ENCODE results near the gene CIRBP. TPM values are rescaled to one million over a fixed set of nuclear protein-coding genes. Genes with fewer than 3 reads are reported as not detected.

Gene CIRBP
- polyA plus RNA-seq, 3 donors, result 778 to 993 (median 799) TPM

DNA sequence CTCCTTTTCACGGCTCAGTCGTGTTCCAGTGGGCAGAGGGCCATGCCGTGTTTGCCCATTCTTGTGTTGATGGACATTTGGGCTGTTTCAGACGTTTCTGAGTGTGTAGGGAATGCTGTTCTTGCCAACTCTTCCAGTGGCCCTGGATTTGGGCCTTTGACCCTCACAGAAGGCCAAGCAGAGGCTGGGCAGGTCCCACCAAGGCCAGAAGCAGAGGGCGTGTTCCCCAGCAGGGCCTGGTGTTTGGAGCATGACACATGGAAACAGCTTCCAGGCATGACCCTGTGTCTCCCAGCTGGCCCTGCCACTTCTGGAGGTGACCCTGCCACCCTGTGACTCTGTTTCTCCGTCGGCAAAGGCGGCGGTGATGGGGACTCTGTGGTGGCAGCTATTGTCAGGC is 52.4 kb downstream of the CIRBP start:
- DNase-seq, result no peak

DNA sequence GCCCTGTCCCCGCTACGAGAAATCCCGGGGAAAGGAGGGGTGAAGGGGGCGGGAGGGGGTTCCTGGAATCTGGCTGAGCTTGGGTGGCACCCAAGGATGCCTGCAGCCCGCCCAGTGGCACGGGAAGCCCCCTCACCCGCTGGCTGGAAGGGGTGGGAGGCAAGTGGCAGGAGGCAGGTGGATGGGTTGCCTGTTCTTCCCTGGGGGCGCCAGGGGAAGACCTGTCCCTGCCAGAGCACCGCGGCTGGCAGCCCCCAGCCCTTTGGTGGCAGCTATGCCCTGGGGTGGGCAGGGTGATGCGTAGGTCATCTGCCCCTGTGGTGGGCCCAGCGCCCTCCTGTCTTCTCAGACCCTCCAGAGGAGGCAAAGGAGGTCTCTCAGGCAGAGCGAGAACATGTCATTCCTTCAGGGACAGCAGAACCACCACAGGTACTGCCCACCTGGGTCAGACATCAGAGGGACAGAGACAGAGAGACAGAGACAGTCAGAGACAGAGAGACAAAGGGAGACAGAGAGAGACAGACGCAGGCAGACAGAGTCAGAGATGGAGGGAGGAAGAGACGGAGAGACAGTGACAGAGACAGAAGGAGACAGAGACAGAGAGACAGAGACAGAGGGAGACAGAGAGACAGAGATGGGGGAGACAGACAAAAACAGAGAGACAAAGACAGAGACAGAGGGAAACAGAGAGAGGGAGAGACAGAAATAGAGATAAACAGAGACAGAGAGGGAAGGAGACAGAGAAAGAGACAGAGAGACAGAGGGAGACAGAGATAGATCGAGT is 53.3 kb downstream of the CIRBP start:
- DNase-seq, result no peak

DNA sequence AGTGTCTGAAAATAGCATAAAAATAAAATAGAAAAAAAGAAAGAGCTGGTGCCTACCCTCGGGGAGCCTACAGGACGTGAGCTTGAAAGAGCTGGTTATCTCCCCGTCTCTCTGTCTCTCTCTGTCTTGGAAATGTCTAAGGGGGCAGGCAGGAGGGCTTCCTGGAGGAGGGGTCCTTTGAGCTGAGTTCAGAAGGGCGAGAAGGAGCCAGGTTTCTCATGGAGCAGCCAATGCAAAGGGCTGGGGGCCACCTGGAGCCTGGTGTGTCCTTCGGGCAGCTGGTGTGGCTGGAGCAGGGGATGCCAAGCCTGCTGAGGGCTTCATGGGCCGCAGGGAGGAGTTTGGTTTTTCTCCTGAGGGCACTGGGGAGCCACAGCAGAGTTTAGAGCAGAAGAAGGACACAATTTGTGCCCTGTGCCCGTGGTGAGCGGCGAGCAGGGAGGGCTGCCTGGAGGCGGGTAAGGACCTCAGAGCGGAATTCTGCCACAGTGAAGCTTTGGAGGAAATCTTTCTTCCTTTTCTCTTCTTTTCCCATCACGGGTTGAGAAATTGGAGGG is 55.2 kb downstream of the CIRBP start:
- no peak for DNase-seq

Other genes with a start within 250 kb of the CIRBP start
- gene TMEM259, start 248.2 kb upstream of the CIRBP start, polyA plus RNA-seq (ENCODE audit: insufficient read length in 3 of 3), result 100 to 1,000 TPM; 126 to 135 (median 134) TPM
- not detected for gene RNU6-2, start 247.8 kb upstream of the CIRBP start, polyA plus RNA-seq (ENCODE audit: insufficient read length in 3 of 3)
- 100 to 1,000 TPM; 171 to 183 (median 174) TPM for gene CNN2, start 242.7 kb upstream of the CIRBP start, polyA plus RNA-seq (ENCODE audit: insufficient read length in 3 of 3)
- 10 to 100 TPM in 1 of 3 donors, 1 to 10 TPM in 2; 8.9 to 11.6 (median 9.6) TPM for gene ABCA7, start 229.2 kb upstream of the CIRBP start, polyA plus RNA-seq (ENCODE audit: insufficient read length in 3 of 3)
- 10 to 100 TPM in 2 of 3 donors, 1 to 10 TPM in 1; 10.0 to 14.9 (median 14.8) TPM for gene ARHGAP45, start 202.2 kb upstream of the CIRBP start, polyA plus RNA-seq (ENCODE audit: insufficient read length in 3 of 3)
- gene POLR2E, start 174.0 kb upstream of the CIRBP start, polyA plus RNA-seq (ENCODE audit: insufficient read length in 3 of 3), result 100 to 1,000 TPM; 162 to 168 (median 165) TPM
- gene GPX4, start 165.3 kb upstream of the CIRBP start, polyA plus RNA-seq (ENCODE audit: insufficient read length in 3 of 3), result 100 to 1,000 TPM; 246 to 301 (median 294) TPM
- 10 to 100 TPM; 18.1 to 22.1 (median 20.2) TPM for gene SBNO2, start 95.1 kb upstream of the CIRBP start, polyA plus RNA-seq (ENCODE audit: insufficient read length in 3 of 3)
- 10 to 100 TPM; 57.3 to 65.3 (median 60.8) TPM for gene STK11, start 63.6 kb upstream of the CIRBP start, polyA plus RNA-seq (ENCODE audit: insufficient read length in 3 of 3)
- 1 to 10 TPM; 2.0 to 3.2 (median 2.7) TPM for gene CBARP, start 31.3 kb upstream of the CIRBP start, polyA plus RNA-seq (ENCODE audit: insufficient read length in 3 of 3)
- gene ATP5F1D, start 27.6 kb upstream of the CIRBP start, polyA plus RNA-seq (ENCODE audit: insufficient read length in 3 of 3), result 100 to 1,000 TPM; 119 to 152 (median 149) TPM
- 10 to 100 TPM; 66.2 to 74.7 (median 68.1) TPM for gene MIDN, start 20.7 kb upstream of the CIRBP start, polyA plus RNA-seq (ENCODE audit: insufficient read length in 3 of 3)
- 10 to 100 TPM; 25.3 to 28.7 (median 28.5) TPM for gene FAM174C, start 6.2 kb downstream of the CIRBP start, polyA plus RNA-seq (ENCODE audit: insufficient read length in 3 of 3)
- 1 to 10 TPM; 2.2 to 4.4 (median 3.8) TPM for gene EFNA2, start 16.5 kb downstream of the CIRBP start, polyA plus RNA-seq (ENCODE audit: insufficient read length in 3 of 3)
- gene NDUFS7, start 114.6 kb downstream of the CIRBP start, polyA plus RNA-seq (ENCODE audit: insufficient read length in 3 of 3), result 10 to 100 TPM; 76.0 to 98.5 (median 94.2) TPM
- 10 to 100 TPM; 31.5 to 42.9 (median 42.9) TPM for gene GAMT, start 132.2 kb downstream of the CIRBP start, polyA plus RNA-seq (ENCODE audit: insufficient read length in 3 of 3)
- gene DAZAP1, start 138.3 kb downstream of the CIRBP start, polyA plus RNA-seq (ENCODE audit: insufficient read length in 3 of 3), result 10 to 100 TPM; 85.2 to 99.4 (median 98.2) TPM
- gene RPS15, start 169.1 kb downstream of the CIRBP start, polyA plus RNA-seq (ENCODE audit: insufficient read length in 3 of 3), result 100 to 1,000 TPM; 716 to 925 (median 791) TPM
- 1 to 10 TPM; 1.3 to 1.9 (median 1.7) TPM for gene APC2, start 180.8 kb downstream of the CIRBP start, polyA plus RNA-seq (ENCODE audit: insufficient read length in 3 of 3)
- 10 to 100 TPM; 29.1 to 39.1 (median 32.8) TPM for gene C19orf25, start 209.9 kb downstream of the CIRBP start, polyA plus RNA-seq (ENCODE audit: insufficient read length in 3 of 3)
- gene PCSK4, start 221.0 kb downstream of the CIRBP start, polyA plus RNA-seq (ENCODE audit: insufficient read length in 3 of 3), result 1 to 10 TPM; 8.2 to 9.8 (median 8.6) TPM
- 10 to 100 TPM; 24.2 to 33.2 (median 26.3) TPM for gene REEP6, start 221.8 kb downstream of the CIRBP start, polyA plus RNA-seq (ENCODE audit: insufficient read length in 3 of 3)
- gene ADAMTSL5, start 243.7 kb downstream of the CIRBP start, polyA plus RNA-seq (ENCODE audit: insufficient read length in 3 of 3), result 1 to 10 TPM in 1 of 3 donors, under 1 TPM in 2; 0.47 to 1.4 (median 0.78) TPM